Stimulated activated CD8-positive, alpha-beta memory T cell treated with anti-CD3 and anti-CD28 coated beads, Interleukin-12 subunit alpha, Interleukin-12 subunit beta, amount 100 ng/mL, for 1 hour (primary cell): ENCODE data around the gene EHBP1.
A peak's percentile ranks its signal among the peaks of the same experiment; 100 is the strongest.

ENCODE experiments used
- DNase-seq: peaks from one replicate; pipeline ENCODE4 v3.0.0-alpha.2; 2020; ENCODE audit warnings: low read depth

The EHBP1 gene

DNA sequence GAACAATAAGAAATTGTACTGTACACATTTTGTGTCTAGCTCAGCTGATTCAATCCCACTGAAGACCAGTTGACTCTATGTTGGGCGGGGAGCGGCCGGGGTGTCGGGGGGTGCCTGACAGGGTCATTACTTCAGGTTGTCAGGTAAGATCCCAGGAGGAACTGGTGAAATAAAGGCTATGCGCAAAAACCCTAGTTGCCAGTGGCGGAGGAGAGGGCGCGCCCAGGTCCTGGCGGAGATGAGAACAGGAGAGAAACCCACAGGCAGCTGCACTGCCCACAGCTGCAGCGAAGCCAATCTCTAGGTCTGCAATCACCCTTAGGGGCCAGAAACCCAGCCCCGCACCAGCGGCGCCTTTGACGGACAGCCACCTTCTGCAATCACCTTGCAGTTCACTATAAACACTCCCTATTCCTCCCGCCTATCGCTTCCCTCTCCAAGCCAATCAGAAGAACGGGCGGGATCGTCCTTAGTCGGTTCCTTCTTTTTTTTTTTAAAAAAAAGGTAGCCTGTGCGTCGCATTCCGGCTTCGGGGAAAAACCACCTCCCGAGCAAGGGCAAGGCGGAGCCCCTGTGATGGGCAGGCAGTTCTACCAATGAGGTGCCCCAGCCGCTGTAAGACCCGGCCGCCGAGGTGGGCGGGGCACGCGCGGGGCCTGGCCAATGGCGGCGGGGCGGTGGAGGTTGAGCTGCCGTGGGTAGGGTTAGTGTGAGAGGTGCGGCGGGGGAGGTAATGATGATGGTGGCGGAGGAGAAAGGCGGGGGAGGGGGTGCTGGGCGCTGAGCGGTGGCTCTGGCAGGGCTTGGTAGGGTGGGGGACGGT, at the start of gene EHBP1:
Gene EHBP1, plus strand, starts transcription at position 707 of the 823 bp plus-strand sequence. CDS start 1,479 bp downstream, outside the sequence.
- DNase-seq = peak; percentile 93

DNA sequence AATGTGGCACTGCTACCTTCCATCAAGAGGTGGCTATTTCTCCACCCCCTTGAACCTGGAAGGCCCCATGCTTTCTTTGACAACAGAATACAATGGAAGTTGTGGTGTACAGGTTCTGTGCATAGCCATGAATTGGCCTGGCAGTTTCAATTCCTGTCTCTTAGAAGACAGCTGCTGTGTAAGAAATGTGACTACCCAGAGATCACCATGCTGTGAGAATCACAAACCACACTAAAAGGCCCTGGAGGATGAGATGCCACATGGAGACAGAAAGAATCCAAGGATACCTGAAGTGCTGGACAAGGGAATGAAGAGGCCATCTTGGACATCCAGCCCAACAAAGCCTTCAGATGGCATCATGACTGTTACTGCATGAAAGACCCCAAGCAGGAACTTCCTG, 47.7 kb upstream of the EHBP1 start:
- DNase-seq = no peak

DNA sequence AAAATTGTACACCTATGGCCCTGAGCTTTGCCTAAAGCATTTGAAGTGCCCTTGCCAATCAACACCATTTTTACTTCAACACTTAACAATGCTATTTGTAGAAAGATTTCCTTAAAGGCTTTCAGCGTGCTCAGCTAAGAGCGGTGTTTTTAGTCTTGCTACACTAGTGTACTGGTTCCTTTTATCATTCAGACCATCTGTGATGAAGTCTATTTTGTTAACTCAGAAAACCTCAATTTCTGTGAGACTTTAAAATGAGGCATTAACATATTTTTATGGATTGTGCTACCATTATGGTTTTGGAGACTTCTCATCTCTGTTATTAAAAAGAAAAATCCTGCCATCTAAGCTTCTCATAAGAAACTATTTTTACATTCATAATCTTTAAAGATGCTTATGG, 46.6 kb upstream of the EHBP1 start:
- no peak for DNase-seq

DNA sequence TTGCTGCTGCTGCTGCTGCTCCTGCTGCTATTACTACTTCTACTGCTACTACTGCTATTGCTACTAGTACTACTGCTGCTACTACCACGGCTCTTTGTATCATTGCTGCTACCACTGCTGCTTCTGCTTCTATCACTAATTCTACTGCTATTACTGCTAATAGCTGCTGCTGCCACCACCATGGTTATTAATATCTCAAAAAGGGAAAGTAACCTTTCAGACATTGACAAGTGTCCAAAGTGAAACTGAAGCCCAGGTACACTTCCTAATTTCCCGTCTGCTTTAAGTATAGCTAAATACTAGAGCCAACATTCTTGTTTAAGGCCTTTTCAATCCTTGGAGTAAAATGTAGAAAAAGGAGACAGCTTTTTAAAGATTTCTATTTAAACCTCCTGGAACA, 45.4 kb upstream of the EHBP1 start:
- DNase-seq = no peak

DNA sequence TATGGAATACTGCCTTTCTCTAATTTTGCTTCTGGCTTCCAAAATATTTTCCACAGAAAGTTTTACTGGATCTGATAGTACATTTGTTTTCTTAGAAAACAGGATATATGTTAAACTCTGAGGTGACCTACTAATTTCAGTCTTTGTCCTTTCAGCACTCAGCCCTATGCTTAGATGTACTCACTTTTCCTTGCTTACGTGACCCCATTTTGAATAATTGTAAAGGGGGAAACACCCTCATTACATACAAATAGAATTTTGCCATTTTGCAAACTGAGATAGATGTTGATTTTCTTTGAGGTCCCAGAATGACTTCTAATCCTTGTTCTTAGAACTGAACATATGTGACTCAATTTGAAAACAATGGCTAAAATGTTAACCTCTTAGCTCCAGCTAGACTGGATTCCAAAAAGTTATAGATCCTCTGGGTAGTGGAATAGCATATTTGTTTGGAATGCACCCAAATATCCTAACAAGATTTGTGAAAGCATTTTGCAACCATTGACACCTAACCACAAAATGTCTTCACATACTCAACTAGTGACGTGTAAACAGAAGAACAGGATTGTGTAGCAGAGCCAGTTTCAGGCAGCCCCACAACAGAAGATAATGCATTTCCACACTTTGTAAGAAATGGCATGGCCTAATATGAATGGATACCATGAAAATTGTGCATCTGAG, 44.8 kb upstream of the EHBP1 start:
- no peak for DNase-seq

DNA sequence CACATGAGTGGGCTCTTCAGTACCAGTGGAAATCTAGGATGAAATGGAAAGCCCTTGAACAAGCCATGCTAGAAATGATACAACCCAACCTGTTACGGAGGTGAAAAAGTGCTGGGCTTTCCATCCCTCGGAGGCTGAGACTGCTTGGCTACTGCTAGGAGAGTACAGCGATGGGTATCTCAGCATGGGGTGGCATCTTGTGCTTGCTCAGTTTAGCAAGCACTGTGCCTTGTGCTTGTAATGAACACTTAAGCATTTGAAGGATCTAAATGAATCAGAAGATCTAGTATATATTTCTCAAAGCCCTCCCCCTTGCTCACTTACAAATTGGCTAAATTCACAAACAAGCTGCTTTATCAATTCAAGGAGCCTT, 44.3 kb upstream of the EHBP1 start:
- no peak for DNase-seq

DNA sequence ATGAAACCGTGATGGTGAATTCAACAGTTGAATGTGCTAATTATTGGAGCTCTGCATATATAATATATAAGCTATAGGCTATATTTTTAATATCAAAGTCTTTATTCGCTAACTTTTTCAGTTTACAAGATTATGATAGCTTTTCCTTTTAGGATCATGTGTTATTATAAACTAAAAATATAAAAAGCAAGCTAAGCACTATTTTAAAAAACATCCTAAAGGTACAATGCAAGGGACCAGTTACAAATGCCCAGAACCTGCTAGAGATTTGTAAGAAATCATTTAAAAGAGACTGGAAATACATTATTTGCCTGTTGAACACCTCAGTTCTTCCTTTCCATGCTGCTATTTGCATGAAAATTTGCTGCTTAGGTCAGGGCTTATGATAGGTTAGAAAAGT, 43.4 kb upstream of the EHBP1 start:
- DNase-seq = no peak

DNA sequence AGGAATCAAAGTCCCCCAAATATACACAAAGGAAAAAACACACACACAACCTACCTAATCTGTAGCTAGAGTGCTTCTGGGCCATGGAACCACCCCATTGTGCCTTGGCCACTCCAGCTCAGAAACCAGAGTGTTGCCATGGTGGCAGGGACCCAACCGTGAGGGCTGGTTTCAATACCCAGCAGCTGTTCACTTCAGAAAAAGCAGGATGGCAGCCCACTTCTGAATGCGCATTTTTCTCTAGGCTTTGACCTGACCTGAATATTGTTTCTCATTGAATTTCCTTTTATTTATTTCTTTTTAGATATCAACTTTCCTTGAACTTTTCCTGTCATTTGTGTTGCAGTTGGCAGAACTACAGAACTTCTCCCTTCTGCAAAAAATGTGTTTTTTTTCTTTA, 43.0 kb upstream of the EHBP1 start:
- no peak for DNase-seq

DNA sequence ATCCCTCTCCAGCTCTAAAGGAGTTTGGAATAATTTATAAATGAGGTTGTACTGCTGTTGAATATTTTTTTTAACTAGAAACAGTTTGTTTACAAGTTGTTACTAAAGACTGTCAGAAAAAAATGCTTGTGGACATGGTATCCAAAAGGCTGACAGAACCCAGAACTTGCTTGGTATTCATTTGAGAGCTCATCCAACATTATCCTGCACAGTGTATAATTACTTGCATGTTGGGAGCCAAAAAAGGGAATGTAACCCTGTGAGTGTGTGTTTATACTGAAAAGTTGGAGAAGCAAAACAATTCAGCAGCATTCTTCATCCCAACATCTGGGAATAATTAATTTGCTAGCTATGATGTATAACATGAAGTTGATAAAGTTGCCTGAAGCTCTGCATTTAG, 42.1 kb upstream of the EHBP1 start:
- no peak for DNase-seq

DNA sequence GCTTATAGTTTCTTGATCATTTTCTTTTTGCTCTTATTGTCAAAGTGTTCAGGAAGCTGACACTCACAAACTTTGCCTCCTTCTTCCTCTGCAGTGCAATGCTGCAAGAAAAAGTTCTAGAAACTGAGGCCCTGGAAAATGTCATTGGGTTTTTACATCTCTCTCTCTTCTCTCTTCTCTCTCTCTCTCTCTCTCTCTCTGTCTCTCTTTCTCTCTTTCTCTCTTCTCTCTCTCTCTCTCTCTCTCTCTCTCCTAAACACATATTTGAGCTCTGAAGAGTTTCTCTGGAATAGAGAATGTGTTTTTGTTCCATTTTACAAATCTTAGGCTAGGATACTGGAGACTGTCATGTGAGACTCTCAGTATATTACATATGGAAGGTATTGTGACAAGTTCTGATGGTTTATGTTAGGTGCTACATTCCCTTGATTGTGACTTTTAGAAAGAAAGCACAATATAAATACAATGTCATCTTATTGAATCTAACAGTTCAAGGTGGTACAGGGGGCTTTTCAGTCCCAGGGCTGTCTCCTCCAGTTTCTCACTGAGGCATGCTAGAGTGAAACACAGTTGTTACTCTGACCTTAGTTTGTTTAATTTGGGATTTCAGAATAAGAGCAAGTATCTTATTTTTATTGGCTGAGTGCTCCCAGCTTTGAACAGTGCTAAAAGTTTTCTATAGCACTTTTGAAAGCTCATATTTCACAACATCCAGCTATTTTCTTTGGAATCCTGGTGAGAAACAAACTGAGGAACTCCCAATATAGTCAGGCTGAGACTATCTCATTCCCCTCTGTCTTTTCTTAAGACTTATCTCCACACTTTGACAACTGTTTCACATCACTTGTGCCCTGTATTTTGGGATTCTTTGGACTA, 41.4 kb upstream of the EHBP1 start:
- no peak for DNase-seq

DNA sequence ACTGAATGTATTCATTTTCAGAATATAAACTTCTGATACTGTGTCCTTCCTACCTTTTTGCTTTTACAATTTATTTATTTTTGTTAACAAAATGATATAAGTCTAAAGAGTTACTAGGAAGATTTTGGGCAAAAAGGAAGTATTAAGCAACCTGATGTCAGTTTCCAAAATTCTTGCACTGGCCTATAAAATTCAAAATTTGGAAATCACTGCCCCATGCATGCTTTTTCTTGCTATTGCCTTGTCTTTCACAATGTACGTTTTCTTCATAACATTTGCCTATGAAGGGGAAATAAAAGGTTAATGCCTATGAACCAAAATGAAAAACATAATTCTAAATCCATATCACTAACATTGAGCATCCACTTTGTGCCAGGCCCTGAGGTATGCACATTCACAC, 40.1 kb upstream of the EHBP1 start:
- no peak for DNase-seq

DNA sequence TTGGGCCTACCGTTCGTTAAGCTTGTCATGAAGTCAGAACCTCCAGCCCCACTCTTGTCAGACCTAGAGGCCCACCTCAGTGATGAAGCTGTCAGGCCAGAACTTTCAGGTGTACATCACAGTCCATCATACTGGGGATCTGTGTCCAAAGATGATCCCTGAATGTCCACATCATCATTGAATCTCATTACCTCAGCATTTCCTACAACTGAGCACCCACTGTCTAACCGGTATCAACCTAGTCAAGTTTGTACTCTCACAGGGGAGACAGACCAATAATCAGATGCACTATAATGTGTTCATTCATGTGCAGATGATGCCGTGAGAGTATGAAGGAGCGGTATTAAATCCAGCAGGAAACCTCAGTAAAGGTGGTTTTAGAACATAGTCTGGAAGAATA, 36.3 kb upstream of the EHBP1 start:
- DNase-seq = no peak

DNA sequence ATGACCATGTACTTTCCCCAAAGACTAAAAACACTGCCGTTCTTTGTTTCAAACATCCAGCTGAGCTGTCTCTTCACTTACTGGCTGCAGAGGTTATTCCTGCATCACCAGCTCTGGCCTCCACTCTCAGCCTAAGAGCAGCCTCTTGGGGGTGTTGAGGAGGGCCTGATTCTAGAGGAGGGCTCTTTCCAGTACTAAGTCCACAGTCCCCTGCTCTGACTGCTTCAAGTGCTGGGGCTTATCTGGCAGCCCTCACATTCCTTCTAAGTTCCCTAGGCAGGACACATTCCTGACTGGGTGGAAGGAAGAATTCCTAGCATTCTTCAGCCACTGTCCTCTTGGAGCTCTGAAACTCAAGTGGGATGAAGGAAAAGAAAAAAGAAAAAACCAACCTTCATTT, 32.9 kb upstream of the EHBP1 start:
- DNase-seq = no peak

DNA sequence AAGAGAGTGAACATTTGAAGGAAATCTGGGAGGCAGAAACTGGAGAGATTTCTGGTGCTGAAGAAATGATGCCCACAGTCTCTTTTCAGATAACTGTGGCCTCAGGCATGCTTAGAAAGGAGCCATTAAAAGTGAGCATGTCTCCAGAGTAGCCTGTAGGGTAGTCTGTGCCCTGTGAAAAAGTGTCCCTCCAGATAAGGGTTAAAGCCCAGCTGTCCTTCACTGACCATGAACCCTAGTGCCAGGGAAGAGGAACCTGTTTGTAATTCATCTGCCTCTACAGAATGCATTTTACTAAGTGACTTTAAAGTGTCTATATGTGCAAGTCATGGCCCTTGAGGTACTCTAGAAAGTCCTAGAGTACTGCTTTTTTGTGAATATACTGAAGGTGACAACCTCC, 30.5 kb upstream of the EHBP1 start:
- DNase-seq = no peak

DNA sequence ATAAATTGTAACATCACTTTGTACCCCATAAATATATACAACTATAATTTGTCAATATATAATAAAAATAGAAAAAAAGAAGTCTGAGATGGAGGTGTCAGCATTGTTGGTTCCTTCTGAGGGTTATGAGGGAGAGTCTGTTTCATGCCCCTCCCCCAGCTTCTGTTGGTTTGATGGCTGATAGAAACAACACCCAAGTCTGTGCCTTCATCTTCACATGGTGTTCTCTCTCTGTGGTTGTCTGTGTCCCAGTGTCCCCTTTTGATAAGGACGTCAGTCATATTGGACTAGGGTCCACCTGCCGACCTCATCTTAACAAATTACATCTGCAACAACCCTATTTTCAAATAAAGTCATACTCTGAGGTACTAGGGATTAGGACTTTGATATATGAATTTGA, 20.3 kb upstream of the EHBP1 start:
- DNase-seq = no peak

DNA sequence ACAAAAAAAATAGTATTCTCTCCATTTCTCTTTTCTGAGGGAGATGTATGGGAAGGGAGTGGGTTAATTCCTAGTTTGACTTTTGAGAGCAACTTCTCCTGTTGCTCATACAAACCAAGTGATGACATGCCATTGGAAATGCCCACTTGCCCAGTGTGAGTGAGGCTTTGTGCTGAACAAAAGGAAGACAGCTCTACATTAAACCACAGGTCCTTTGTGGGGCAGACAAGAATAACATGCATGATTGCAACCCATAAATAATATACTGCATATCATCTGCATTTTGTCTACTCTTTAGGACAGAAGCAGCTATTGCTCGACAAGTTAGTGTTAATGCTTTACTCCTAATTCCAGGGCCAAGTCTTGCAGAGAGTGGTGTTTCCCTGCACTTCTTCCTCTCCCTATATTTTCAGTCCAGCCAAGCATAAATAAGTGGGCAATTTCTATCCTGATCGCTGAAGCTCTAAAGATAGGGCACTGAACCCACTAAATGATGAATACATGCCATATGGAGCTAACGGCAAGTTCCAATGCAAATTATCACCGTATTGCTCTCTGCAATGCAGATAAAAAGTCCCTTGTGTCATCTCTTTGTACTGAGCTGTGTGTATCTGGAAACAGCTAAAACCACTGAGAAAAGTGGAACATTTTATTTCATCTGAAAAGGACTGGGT, 19.4 kb upstream of the EHBP1 start:
- DNase-seq = no peak

DNA sequence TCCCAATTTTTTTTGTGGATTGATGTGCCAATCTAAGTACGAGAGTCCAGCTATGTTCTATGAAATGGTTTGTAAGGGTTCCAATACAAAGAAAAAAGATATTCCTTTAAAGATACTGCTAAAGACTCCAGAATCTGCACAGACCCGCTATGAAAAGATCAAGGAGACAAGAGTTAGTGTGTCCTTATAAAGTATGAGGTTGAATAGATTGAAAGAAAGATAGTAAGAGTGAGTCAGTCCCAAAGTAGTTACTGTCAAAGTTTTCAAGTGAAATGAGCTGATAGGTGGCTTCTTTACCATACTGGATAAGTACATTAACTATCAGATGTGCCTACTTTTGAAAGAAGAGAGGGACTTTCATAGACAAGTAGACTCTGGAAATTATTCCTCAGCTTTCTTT, 17.9 kb upstream of the EHBP1 start:
- DNase-seq = no peak

DNA sequence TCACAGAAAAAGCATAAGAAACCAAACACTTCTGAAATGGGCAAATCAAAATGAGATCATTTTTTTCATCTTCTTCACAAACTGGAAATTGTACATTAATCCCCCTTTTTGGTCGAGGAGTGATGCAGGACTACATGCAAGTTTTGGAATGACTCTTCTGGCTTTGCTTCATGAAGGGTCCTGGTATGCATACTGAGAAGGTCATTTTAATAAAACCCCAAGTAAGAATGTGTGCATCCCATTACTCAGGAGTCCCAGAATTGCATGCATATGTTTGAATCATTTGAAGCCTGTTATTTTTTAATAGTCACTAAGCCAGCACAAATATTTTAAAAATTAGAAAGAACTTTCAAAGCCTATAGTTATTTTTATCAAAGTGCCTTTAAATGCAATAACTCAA, 16.7 kb upstream of the EHBP1 start:
- no peak for DNase-seq

DNA sequence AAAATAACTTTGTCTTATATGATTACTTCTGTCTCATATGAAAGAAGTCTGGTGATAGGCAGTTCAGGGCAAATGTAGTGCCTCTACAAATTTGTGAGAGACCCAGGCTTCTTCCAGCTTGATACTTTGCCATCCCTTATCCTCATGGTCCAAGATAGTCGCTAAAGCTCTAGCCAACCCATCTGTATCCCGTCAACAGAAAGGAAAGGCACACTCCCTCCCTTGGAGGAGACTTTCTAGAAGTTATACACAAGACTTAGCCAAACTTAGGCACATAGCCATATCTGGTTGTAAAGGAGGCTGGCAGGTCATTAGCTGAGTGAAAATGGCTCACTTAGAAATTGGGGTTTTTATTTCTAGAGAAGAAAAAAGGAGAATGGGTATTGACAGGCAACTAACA, 14.3 kb upstream of the EHBP1 start:
- DNase-seq = no peak

DNA sequence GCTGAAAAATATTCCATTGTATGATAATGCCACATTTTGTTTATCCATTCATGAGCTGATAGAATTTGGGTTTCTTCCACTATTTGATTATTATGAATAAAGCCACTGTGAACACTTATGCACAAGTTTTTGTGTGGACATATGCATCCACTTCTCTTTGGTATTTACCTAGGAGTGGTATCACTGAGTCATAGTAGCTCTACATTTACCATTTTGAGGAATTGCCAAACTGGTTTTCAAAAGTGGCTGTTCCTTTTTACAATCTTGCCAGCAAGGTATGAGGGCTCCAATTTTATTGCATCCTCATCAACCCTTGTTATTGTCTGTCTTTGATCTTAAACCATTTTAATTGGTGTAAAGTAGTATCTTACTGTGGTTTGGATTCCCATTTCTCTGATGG, 13.3 kb upstream of the EHBP1 start:
- DNase-seq = no peak

DNA sequence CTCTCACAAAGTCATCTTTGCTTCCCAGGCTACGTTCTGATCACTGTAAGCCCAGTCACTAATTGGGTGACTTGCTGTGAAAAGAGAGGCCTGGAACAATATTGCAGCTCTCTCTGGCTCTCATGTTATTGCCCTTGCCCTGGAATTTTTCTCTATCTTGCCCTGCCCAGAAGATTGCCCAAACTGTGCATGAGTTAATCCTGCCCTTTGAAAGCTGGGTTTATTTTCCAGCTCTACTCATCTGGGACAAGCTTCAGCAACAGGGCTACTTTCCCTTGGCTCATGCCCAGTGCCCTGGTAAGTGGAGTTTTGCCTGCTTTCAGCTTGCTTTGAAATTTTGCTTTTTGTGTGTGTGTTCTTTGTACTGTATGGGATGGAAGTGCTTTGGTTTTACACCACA, 6.9 kb upstream of the EHBP1 start:
- DNase-seq = no peak

DNA sequence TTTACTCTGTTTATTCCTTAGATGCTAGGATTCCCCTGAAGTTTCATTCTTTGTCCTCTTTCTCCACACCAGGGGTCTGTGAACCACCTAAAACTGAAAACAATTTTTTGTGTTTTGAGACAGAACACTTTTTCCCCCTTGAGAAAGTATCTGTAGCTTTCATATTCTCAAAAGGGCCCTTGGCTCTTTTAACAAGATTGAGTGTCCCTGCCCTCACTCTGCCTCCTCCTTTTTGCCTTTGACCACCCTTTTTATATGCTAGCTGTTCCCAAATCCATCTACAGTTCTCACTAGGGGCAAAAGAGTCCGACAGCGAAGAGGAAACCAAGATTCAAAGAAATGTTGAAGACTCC, 883 bp upstream of the EHBP1 start:
- no peak for DNase-seq
